ENCODE measurements around the gene CDR2. TPM values are rescaled to one million over a fixed set of nuclear protein-coding genes. Genes with fewer than 3 reads are reported as not detected.

Gene CDR2
- total RNA-seq, 1 donor from 2014 or later: 6.8 TPM

DNA sequence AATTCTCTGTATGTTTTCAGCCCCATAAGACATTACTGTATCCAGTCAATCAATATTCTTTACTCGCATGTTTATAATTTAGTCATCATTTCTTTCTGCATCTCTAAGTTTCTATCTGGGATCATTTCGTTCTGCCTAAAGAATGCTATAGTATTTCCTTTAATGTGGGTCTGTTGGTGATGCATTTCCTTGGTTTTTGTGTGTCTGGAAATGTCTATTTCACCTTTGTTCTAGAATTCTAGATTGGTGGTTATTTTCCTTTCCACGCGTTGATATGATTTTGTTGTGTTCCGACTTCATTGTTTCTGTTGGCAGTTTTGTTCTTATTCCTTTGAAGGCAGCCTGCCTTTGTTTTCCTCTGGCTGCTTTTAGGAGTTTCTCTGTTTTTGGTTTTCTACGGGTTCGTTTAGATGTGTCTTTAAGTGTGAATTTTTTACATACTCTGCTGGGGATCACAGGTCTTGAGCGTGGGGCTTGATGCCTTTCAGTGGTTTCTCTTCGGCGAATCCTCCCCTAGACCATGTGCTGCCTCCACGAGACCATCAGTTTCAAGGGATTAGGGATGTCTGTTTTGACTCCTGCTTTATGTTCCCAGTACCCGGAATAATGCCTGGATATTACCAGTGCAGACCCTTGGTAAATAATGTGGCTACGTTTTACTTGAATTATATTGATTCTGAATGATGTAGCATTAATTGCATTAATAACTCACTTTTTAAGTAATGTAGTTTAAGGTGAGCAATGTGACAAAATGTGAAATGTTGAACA lies 53.7 kb downstream of the CDR2 start:
- H3K9me3 ChIP-seq (replicated peaks): no peaks in the 10 kb centered on the region
- H3K4me1 ChIP-seq: peaks cover 4% of the 10 kb centered on the region
- H3K36me3 ChIP-seq: peaks cover 85% of the 10 kb centered on the region
- H3K27me3 ChIP-seq (ENCODE audit: low read depth): no peaks in the 10 kb centered on the region
- no peak overlapping the region for H3K27ac ChIP-seq (replicated peaks)
- no peak for DNase-seq
- intact Hi-C loops (cut with micrococcal nuclease): no loop called here
- no peak for TF ChIP-seq CTCF (IDR thresholded peaks at IDR 0.05; ENCODE audit: borderline replicate concordance)
- no peak overlapping the region for H3K4me3 ChIP-seq

DNA sequence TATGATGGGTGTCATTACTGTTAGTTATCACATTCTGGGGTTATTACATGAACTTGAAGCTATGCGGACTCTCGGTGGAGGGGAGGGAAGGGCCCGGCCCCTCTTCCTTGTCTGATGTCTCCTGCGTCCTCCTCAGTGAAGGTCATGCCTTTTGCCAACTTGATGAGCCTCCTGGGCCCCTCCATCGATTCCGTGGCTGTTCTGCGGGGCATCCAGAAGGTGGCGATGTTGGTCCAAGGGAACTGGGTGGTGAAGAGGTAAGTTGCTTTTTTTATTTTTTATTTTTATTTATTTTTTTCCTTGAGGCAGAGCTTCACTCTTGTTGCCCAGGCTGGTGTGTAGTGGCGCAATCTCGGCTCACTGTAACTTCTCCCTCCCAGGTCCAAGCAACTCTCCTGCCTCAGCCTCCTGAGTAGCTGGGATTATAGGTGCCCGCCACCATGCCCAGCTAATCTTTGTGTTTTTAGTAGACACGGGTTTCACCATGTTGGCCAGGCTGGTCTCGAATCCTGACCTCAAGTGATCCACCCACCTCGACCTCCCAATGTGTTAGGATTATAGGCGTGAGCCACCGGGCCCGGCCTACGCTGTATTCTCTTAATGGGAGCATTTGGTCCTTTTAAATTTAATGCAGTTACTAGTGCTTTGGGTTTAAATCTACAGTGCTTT lies 55.6 kb downstream of the CDR2 start:
- Histone ChIP-seq H3K36me3 (peaks cover 86% of the 10 kb centered on the region), H3K4me3 (no peak overlapping the region), H3K9me3 (replicated peaks) (no peaks in the 10 kb centered on the region), H3K27ac (replicated peaks) (no peak overlapping the region), H3K4me1 (peaks cover 4% of the 10 kb centered on the region), H3K27me3 (ENCODE audit: low read depth) (no peaks in the 10 kb centered on the region)
- peak; percentile 53 for TF ChIP-seq CTCF (IDR thresholded peaks at IDR 0.05; ENCODE audit: borderline replicate concordance)
- no peak for DNase-seq
- intact Hi-C loops (cut with micrococcal nuclease): no loop called here

DNA sequence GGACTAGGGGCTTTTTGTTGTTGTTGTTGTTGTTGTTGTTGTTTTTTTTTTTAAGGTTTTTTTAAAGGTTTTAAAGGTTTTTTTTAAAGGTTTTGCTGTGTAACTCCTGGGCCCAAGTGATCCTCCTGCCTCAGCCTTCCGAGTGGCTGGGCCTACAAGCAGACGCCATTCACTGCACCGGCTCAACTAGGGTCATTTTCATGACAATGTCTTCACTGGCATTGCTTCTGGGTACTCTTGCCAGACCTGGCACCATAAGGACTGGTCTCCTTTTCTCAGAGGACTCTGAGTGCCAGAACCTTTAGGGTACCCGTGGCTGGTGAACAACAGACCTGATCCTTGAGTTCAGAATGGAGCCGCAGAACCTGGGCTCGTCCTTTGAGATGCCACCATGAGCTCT lies 56.8 kb downstream of the CDR2 start:
- H3K4me1 ChIP-seq: peaks cover 4% of the 10 kb centered on the region
- H3K9me3 ChIP-seq (replicated peaks): no peaks in the 10 kb centered on the region
- no peak overlapping the region for H3K4me3 ChIP-seq
- DNase-seq: no peak
- peaks cover 89% of the 10 kb centered on the region for H3K36me3 ChIP-seq
- intact Hi-C loops (cut with micrococcal nuclease): no loop called here
- no peaks in the 10 kb centered on the region for H3K27me3 ChIP-seq (ENCODE audit: low read depth)
- H3K27ac ChIP-seq (replicated peaks): no peak overlapping the region
- TF ChIP-seq CTCF (IDR thresholded peaks at IDR 0.05; ENCODE audit: borderline replicate concordance): no peak

DNA sequence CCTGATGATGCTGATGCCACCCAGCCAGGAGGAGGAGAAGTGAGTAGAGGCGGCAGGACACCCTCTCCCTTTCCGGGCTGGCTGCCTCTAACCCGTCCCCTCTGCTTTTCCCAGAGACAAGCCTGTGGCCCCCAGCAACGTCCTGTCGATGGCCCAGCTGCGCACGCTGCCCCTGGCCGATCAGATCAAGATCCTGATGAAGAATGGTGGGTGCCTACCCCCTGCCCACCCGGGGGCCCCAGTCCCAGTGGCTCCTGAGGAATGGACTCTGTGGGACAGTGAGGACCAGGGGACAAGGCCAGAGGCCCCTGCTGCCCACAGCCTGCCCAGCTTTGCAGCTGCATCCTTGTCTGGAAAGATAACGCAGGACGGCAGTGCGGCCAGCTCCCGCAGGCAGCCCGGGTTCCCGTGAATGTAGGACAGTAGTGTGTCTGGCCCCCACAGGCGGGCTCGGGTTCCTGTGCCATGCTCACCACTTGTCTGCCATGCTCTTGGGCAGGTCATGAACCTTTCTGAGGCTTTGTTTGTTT lies 57.4 kb downstream of the CDR2 start:
- Histone ChIP-seq H3K27ac (replicated peaks) (no peak overlapping the region), H3K4me1 (peaks cover 4% of the 10 kb centered on the region), H3K9me3 (replicated peaks) (no peaks in the 10 kb centered on the region), H3K27me3 (ENCODE audit: low read depth) (no peaks in the 10 kb centered on the region), H3K36me3 (peaks cover 90% of the 10 kb centered on the region), H3K4me3 (no peak overlapping the region)
- no peak for TF ChIP-seq CTCF (IDR thresholded peaks at IDR 0.05; ENCODE audit: borderline replicate concordance)
- intact Hi-C loops (cut with micrococcal nuclease): no loop called here
- no peak for DNase-seq

DNA sequence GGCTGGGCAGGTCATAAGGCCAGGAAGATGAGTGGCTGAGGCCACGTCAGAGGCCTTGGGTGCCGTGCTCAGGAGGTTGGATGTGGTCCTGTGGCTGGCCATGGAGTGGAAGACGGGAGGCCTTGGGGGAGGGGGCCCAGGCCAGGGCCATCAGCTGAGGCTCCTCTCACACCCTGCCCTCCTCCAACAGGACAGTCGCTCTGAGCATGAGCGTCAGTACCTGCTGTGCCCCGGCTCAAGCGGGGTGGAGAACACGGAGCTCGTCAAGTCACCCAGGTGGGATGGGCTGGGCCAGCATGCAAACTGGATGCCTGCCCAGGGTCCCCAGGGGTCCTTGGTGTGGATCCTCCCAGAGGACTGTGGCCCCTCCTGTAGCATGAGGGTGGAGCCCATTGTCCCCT lies 58.0 kb downstream of the CDR2 start:
- no peaks in the 10 kb centered on the region for H3K9me3 ChIP-seq (replicated peaks)
- TF ChIP-seq CTCF (IDR thresholded peaks at IDR 0.05; ENCODE audit: borderline replicate concordance): no peak
- peaks cover 97% of the 10 kb centered on the region for H3K36me3 ChIP-seq
- no peaks in the 10 kb centered on the region for H3K27me3 ChIP-seq (ENCODE audit: low read depth)
- DNase-seq: no peak
- intact Hi-C loops (cut with micrococcal nuclease): no loop called here
- H3K4me1 ChIP-seq: peaks cover 2% of the 10 kb centered on the region
- no peak overlapping the region for H3K4me3 ChIP-seq
- H3K27ac ChIP-seq (replicated peaks): no peak overlapping the region
